Astrocyte of the cerebellum (primary cell): Measurements from ENCODE around the gene NPBWR2.
"Not testable (repeated sequence)": the region's sequence is repeated elsewhere in the genome, so short reads cannot be mapped to it uniquely, and the experiment has no call there.

ENCODE experiments used
- DNase-seq: peaks from one replicate; pipeline ENCODE4 v3.0.0-alpha.2; 2011; ENCODE audit warnings: low read depth
- H3K4me3 ChIP-seq: 2 replicates; pipeline ENCODE4 v1.5.1; 2011; ENCODE audit warnings: mild to moderate bottlenecking, low read depth, low read length, moderate library complexity
- CTCF ChIP-seq: IDR thresholded peaks from 2 replicates; pipeline ENCODE4 v1.5.1; 2012; ENCODE audit warnings: low read length, low read depth, moderate library complexity, mild to moderate bottlenecking; ENCODE audit errors: missing control alignments
- in situ Hi-C: cut with HindIII; loops from 2 replicates; pipeline ENCODE4 v1.10.0; 2017; ENCODE audit warnings: low sequenced_read_pairs

Gene NPBWR2

GRCh38 chr20:64129146-64129782 is 21.9 kb upstream of the NPBWR2 start:
- H3K4me3 ChIP-seq = no peak overlapping the region
- no peak for DNase-seq
- TF ChIP-seq CTCF = no peak
- in situ Hi-C loops = no loop called here

DNA sequence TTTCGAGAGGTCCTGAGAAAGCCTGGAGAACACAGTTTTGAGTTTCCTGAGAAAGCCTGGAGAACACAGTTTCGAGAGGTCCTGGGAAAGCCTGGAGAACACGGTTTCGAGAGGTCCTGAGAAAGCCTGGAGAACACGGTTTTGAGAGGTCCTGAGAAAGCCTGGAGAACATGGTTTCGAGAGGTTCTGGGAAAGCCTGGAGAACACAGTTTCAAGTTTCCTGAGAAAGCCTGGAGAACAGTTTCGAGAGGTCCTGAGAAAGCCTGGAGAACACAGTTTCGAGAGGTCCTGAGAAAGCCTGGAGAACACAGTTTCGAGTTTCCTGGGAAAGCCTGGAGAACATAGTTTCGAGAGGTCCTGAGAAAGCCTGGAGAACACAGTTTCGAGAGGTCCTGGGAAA is 16.2 kb upstream of the NPBWR2 start:
- H3K4me3 ChIP-seq, in situ Hi-C loops, DNase-seq: not testable (repeated sequence)

DNA sequence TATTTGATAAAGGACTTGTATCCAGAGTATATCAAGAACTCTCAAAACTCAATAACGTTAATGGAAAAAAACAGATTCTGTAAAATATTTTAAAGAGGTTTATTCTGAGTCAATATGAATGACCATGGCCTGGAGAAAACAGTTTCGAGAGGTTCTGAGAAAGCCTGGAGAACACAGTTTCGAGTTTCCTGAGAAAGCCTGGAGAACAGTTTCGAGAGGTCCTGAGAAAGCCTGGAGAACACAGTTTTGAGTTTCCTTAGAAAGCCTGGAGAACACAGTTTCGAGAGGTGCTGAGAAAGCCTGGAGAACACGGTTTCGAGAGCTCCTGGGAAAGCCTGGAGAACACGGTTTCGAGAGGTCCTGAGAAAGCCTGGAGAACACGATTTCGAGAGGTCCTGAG is 15.6 kb upstream of the NPBWR2 start:
- H3K4me3 ChIP-seq, DNase-seq, in situ Hi-C loops: not testable (repeated sequence)

- no peak for TF ChIP-seq CTCF
- in situ Hi-C loops = no loop called here
- H3K4me3 ChIP-seq = no peak overlapping the region
- DNase-seq = no peak
These were observed 14.2 kb upstream of the NPBWR2 start for GRCh38 chr20:64121586-64121985.

GRCh38 chr20:64119681-64120341 is 12.4 kb upstream of the NPBWR2 start:
- DNase-seq = no peak
- in situ Hi-C loops = no loop called here
- no peak overlapping the region for H3K4me3 ChIP-seq
- TF ChIP-seq CTCF = no peak

DNA sequence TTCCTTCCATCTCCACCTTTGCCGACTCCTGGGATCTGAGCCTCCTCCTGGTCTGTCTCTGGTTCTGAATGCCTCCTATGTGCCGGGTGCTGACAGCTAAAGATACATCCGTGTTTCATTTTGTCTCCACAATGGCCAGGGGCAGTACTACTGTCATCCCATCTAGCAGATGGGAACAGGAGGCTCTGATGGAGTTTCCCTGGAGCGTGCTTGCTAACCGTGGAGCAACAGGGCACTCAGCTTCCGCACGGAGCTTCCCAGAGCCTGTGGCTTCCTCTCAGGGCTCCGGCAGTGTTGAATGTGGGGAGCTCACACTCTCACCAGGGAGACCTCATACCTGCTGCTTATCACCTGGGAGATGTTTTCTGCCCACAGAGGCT is 11.9 kb upstream of the NPBWR2 start:
- TF ChIP-seq CTCF = no peak
- no peak overlapping the region for H3K4me3 ChIP-seq
- DNase-seq = no peak
- in situ Hi-C loops = no loop called here

DNA sequence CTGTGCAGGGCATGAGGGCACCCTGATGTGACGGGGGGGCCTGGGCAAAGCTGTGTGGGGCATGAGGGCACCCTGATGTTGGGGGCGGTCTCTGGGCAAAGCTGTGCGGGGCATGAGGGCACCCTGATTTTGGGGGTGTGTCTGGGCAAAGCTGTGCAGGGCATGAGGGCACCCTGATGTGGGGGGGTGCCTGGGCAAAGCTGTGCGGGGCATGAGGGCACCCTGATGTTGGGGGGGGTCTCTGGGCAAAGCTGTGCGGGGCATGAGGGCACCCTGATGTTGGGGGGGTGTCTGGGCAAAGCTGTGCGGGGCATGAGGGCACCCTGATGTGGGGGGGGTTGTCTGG is 10.0 kb upstream of the NPBWR2 start:
- DNase-seq, in situ Hi-C loops: not testable (repeated sequence)

GRCh38 chr20:64116541-64117431 is 9.4 kb upstream of the NPBWR2 start:
- no peak overlapping the region for H3K4me3 ChIP-seq
- in situ Hi-C loops = no loop called here

More for the DNA sequence above, 10.0 kb upstream of the NPBWR2 start:
- H3K4me3 ChIP-seq = not testable (repeated sequence)

More at GRCh38 chr20:64116541-64117431, 9.4 kb upstream of the NPBWR2 start:
- DNase-seq = no peak
- TF ChIP-seq CTCF = no peak
